H9 (cell line): ENCODE measurements around the gene RUVBL1. TPM values are rescaled to one million over a fixed set of nuclear protein-coding genes. Genes with fewer than 3 reads are reported as not detected.

Experiments
- DNase-seq: peaks from one replicate; pipeline ENCODE4 v3.0.0-alpha.2; 2017
- H2AFZ ChIP-seq: one replicate; pipeline ENCODE4 v1.6.1; 2013; ENCODE audit warnings: mild to moderate bottlenecking, low read length, control low read depth, moderate library complexity
- H2AK5ac ChIP-seq: 2 replicates; pipeline ENCODE4 v1.6.1; 2013; ENCODE audit warnings: low read length, control low read depth, mixed read lengths; ENCODE audit not compliant: insufficient read length
- H2BK120ac ChIP-seq: one replicate; pipeline ENCODE4 v1.6.1; 2013; ENCODE audit warnings: low read depth, mild to moderate bottlenecking, low read length, control low read depth, inconsistent platforms; ENCODE audit not compliant: poor library complexity, severe bottlenecking
- H2BK12ac ChIP-seq: 2 replicates; pipeline ENCODE4 v1.6.1; 2013; ENCODE audit warnings: low read length, control low read depth, mixed read lengths, low read depth; ENCODE audit not compliant: insufficient read length
- H2BK15ac ChIP-seq: 2 replicates; pipeline ENCODE4 v1.6.1; 2013; ENCODE audit warnings: low read depth, low read length, control low read depth
- H2BK20ac ChIP-seq: one replicate; pipeline ENCODE4 v1.6.1; 2013; ENCODE audit warnings: low read depth, mild to moderate bottlenecking, low read length, control low read depth, inconsistent platforms; ENCODE audit not compliant: poor library complexity, severe bottlenecking
- H2BK5ac ChIP-seq: 2 replicates; pipeline ENCODE4 v1.6.1; 2013; ENCODE audit warnings: low read length, control low read depth, mixed read lengths; ENCODE audit not compliant: insufficient read length
- H3K14ac ChIP-seq: 2 replicates; pipeline ENCODE4 v1.6.1; 2013; ENCODE audit warnings: low read length, control low read depth; ENCODE audit not compliant: insufficient read depth
- H3K18ac ChIP-seq: 2 replicates; pipeline ENCODE4 v1.6.1; 2013; ENCODE audit warnings: low read depth, mild to moderate bottlenecking, mixed read lengths, low read length, control low read depth; ENCODE audit not compliant: insufficient read length
- H3K23ac ChIP-seq: 2 replicates; pipeline ENCODE4 v1.6.1; 2013; ENCODE audit warnings: low read length, control low read depth, mixed read lengths, low read depth; ENCODE audit not compliant: insufficient read length
- H3K23me2 ChIP-seq: 2 replicates; pipeline ENCODE4 v1.6.1; 2013; ENCODE audit warnings: low read depth, mild to moderate bottlenecking, mixed read lengths, low read length, control low read depth; ENCODE audit not compliant: insufficient read length, poor library complexity, severe bottlenecking
- H3K27ac ChIP-seq: 2 replicates; pipeline ENCODE4 v1.5.1; 2013; ENCODE audit warnings: low read length, control low read depth, mixed read lengths, low read depth; ENCODE audit not compliant: insufficient read length
- H3K27me3 ChIP-seq: 2 replicates; pipeline ENCODE4 v1.6.1; 2013; ENCODE audit warnings: low read length, control low read depth, inconsistent platforms; ENCODE audit not compliant: insufficient read depth
- H3K4ac ChIP-seq: 2 replicates; pipeline ENCODE4 v1.6.1; 2013; ENCODE audit warnings: low read depth, mild to moderate bottlenecking, control low read depth, inconsistent platforms, low read length, moderate library complexity
- H3K4me1 ChIP-seq: 2 replicates; pipeline ENCODE4 v1.6.1; 2013; ENCODE audit warnings: low read length, control low read depth, inconsistent platforms; ENCODE audit not compliant: insufficient read depth
- H3K4me2 ChIP-seq: 2 replicates; pipeline ENCODE4 v1.6.1; 2013; ENCODE audit warnings: low read length, control low read depth, mixed read lengths; ENCODE audit not compliant: insufficient read length, insufficient read depth
- H3K56ac ChIP-seq: 2 replicates; pipeline ENCODE4 v1.6.1; 2013; ENCODE audit warnings: low read depth, mild to moderate bottlenecking, mixed read lengths, low read length, control low read depth; ENCODE audit not compliant: insufficient read length
- H3K79me1 ChIP-seq: 2 replicates; pipeline ENCODE4 v1.6.1; 2013; ENCODE audit warnings: low read depth, mild to moderate bottlenecking, moderate library complexity, low read length, control low read depth, inconsistent platforms; ENCODE audit not compliant: insufficient read depth, poor library complexity, severe bottlenecking
- H3K79me2 ChIP-seq: 2 replicates; pipeline ENCODE4 v1.6.1; 2013; ENCODE audit warnings: low read length, control low read depth, inconsistent platforms; ENCODE audit not compliant: insufficient read depth
- H3K9ac ChIP-seq: 2 replicates; pipeline ENCODE4 v1.6.1; 2013; ENCODE audit warnings: low read length, control low read depth, mixed read lengths; ENCODE audit not compliant: insufficient read length; ENCODE audit errors: extremely low read depth
- H3K9me3 ChIP-seq: one replicate; pipeline ENCODE4 v1.6.1; 2013; ENCODE audit warnings: low read depth, low read length, inconsistent platforms; ENCODE audit not compliant: control insufficient read depth
- H3T11ph ChIP-seq: one replicate; pipeline ENCODE4 v1.6.1; 2013; ENCODE audit warnings: mild to moderate bottlenecking, low read length, control low read depth, inconsistent platforms
- H4K20me1 ChIP-seq: one replicate; pipeline ENCODE4 v1.6.1; 2013; ENCODE audit not compliant: control insufficient read depth, insufficient read length, insufficient read depth
- H4K5ac ChIP-seq: 2 replicates; pipeline ENCODE4 v1.6.1; 2013; ENCODE audit warnings: low read depth, mild to moderate bottlenecking, mixed read lengths, low read length, control low read depth; ENCODE audit not compliant: insufficient read length
- H4K8ac ChIP-seq: replicated peaks from 2 replicates; pipeline ENCODE4 v1.6.1; 2013; ENCODE audit warnings: low read length, control low read depth, mixed read lengths, low read depth; ENCODE audit not compliant: insufficient read length
- H4K91ac ChIP-seq: 2 replicates; pipeline ENCODE4 v1.6.1; 2013; ENCODE audit warnings: low read depth, mild to moderate bottlenecking, moderate library complexity, mixed read lengths, low read length, control low read depth; ENCODE audit not compliant: insufficient read length
- H3K27ac Mint-ChIP-seq, 3 experiments: 2 replicates in 2 of 3; 3 replicates in 1 of 3; pipeline ENCODE4 v1.8.0; 2020 to 2021; ENCODE audit warnings: mixed read lengths in 3 of 3, mild to moderate bottlenecking in 1 of 3, moderate library complexity in 1 of 3
- H3K27me3 Mint-ChIP-seq: 2 replicates; pipeline ENCODE4 v1.8.0; 2021; ENCODE audit warnings: low read depth, mild to moderate bottlenecking, moderate library complexity, mixed read lengths
- H3K36me3 Mint-ChIP-seq, 3 experiments: 2 replicates in 2 of 3; 3 replicates in 1 of 3; pipeline ENCODE4 v1.8.0; 2020 to 2021; ENCODE audit warnings: low read depth in 3 of 3, mixed read lengths in 3 of 3; ENCODE audit not compliant: insufficient read depth in 1 of 3
- H3K4me1 Mint-ChIP-seq, 2 experiments: 2 replicates each; pipeline ENCODE4 v1.8.0; 2020; ENCODE audit warnings: mixed read lengths in 2 of 2
- H3K4me3 Mint-ChIP-seq, 2 experiments: 2 replicates in 1 of 2; 3 replicates in 1 of 2; pipeline ENCODE4 v1.8.0; 2020 to 2021; ENCODE audit warnings: mild to moderate bottlenecking in 2 of 2, mixed read lengths in 2 of 2, moderate library complexity in 1 of 2
- H3K9me3 Mint-ChIP-seq, 2 experiments: 2 replicates in 1 of 2; 3 replicates in 1 of 2; pipeline ENCODE4 v1.8.0; 2020; ENCODE audit warnings: mild to moderate bottlenecking in 2 of 2, mixed read lengths in 2 of 2, moderate library complexity in 1 of 2
- CTCF ChIP-seq: fragments of 200-600 bp; sonication (generic); conservative IDR thresholded peaks from 3 replicates; pipeline ENCODE4 v1.8.0; 2021; ENCODE audit warnings: antibody characterized with exemption, mild to moderate bottlenecking
- WGBS: extraction: QIAGEN DNeasy Blood & Tissue Kit; methylation state at CpG from one replicate; pipeline ENCODE4 v1.1.7; 2013; ENCODE audit warnings: missing lambda C conversion rate, low lambda C conversion rate, mixed read lengths; ENCODE audit not compliant: insufficient read length; ENCODE audit errors: extremely low coverage; 5-methylcytosine and 5-hydroxymethylcytosine counted together
- total RNA-seq: library from RNA; stranded (reverse); gene quantifications from 2 replicates; pipeline ENCODE4 v1.2.1, GENCODE V29; 2021

RUVBL1 gene
- total RNA-seq, 1 experiment from 2014 or later: 99.6 TPM

DNA sequence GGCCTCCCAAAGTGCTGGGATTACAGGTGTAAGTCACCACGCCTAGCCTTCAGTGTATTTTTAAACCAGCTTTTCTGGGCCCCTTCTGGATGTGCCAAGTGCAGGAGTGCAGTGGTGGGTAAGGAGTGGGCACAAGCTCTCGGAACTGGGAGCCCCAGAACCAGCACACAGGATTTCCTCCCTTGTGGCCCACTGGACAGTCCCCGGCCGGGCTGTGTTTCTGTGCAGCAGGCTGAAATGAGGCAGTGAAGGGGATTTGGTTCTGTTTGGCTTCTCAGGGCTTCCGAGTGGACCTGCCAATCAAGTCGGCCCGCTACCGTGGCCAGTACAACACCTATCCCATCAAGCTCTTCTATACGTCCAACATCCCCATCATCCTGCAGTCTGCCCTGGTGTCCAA, 56.9 kb downstream of the RUVBL1 start:
- Histone ChIP-seq H2BK5ac (no peak overlapping the region), H3K27ac (no peak overlapping the region), H2AK5ac (no peak overlapping the region), H3K9me3 (no peaks in the 10 kb centered on the region), H3K23ac (no peak overlapping the region), H3K4ac (no peak overlapping the region), H4K5ac (no peak overlapping the region), H3K4me2 (no peak overlapping the region), H4K91ac (no peak overlapping the region), H3K56ac (no peak overlapping the region), H3K18ac (no peak overlapping the region), H3T11ph (no peak overlapping the region), H4K8ac (no peak overlapping the region), H4K20me1 (no peaks in the 10 kb centered on the region), H3K27me3 (no peaks in the 10 kb centered on the region), H2BK20ac (no peak overlapping the region), H2BK12ac (no peak overlapping the region), H3K79me1 (no peaks in the 10 kb centered on the region), H3K9ac (no peak overlapping the region), H2BK120ac (no peak overlapping the region), H3K14ac (no peak overlapping the region), H2BK15ac (no peak overlapping the region), H3K23me2 (no peaks in the 10 kb centered on the region), H2AFZ (no peak overlapping the region), H3K79me2 (no peaks in the 10 kb centered on the region), H3K4me1 (no peaks in the 10 kb centered on the region)
- Mint-ChIP-seq H3K36me3 (peaks cover 60 to 95% (median 85%) of the 10 kb centered on the region in 3 experiments), H3K9me3 (no peaks in the 10 kb centered on the region), H3K4me1 (no peaks in the 10 kb centered on the region), H3K27ac (no peak overlapping the region), H3K27me3 (peaks cover 1% of the 10 kb centered on the region; the same call in 1 of the 2 replicates), H3K4me3 (no peak overlapping the region)
- no CpG with 5 or more reads among the region's 9 CpGs for WGBS
- TF ChIP-seq CTCF: no peak
- DNase-seq: no peak
